Adrenal gland (tissue), 5 donors: ENCODE results near the gene CCDC51.

Experiments used
- POLR2A ChIP-seq, 2 donors: fragments of 450-650 bp; IDR thresholded peaks; one replicate each; pipeline ENCODE4 v1.6.1; 2017; ENCODE audit warnings: antibody characterized with exemption in 2 of 2, mild to moderate bottlenecking in 2 of 2, moderate library complexity in 1 of 2
- TF ChIP-seq, protein P1 (sequence below), 6 experiments: fragments of 450-650 bp in 4 of 6; fragments of 200-600 bp in 2 of 6; sonication (generic) in 1 of 6; IDR thresholded peaks; 1 replicate in 5 of 6; 2 replicates in 1 of 6; pipeline versions ENCODE4 v1.5.1 to v1.8.0; 2016 to 2021; ENCODE audit warnings: antibody characterized with exemption in 6 of 6, mild to moderate bottlenecking in 2 of 6, moderate library complexity in 1 of 6
- donor health status: DM: no; HTN: no; CAD: no.

DNA sequence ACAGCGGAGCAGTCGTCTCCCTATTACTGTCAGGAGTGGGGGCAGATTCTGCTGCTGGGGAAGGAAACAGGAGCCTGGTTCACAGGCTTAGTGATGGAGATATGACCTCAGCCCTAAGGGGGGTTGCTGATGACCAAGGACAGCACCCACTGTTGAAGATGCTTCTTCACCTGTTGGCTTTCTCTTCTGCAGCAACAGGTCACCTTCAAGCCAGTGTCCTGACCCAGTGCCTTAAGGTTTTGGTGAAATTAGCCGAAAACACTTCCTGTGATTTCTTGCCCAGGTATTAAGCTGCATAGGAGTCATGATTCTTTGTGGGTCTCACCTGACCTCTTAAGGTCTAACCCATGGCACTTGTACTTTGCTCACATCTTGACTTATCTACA is 20.6 kb upstream of the CCDC51 start:
- TF ChIP-seq, protein P1, sequence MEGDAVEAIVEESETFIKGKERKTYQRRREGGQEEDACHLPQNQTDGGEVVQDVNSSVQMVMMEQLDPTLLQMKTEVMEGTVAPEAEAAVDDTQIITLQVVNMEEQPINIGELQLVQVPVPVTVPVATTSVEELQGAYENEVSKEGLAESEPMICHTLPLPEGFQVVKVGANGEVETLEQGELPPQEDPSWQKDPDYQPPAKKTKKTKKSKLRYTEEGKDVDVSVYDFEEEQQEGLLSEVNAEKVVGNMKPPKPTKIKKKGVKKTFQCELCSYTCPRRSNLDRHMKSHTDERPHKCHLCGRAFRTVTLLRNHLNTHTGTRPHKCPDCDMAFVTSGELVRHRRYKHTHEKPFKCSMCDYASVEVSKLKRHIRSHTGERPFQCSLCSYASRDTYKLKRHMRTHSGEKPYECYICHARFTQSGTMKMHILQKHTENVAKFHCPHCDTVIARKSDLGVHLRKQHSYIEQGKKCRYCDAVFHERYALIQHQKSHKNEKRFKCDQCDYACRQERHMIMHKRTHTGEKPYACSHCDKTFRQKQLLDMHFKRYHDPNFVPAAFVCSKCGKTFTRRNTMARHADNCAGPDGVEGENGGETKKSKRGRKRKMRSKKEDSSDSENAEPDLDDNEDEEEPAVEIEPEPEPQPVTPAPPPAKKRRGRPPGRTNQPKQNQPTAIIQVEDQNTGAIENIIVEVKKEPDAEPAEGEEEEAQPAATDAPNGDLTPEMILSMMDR (IDR thresholded peaks at IDR 0.05) = no peak
- no peak for TF ChIP-seq POLR2A (IDR thresholded peaks at IDR 0.05)
